Stimulated activated CD8-positive, alpha-beta memory T cell treated with anti-CD3 and anti-CD28 coated beads, Interleukin-15, amount 100 ng/mL, for 4 hours (primary cell): Measurements from ENCODE around the gene CFDP1.

Source experiments
- DNase-seq, 2 donors: peaks; one replicate each; pipeline ENCODE4 v3.0.0-alpha.2; 2020; ENCODE audit warnings: low read depth in 2 of 2

The CFDP1 gene

DNA sequence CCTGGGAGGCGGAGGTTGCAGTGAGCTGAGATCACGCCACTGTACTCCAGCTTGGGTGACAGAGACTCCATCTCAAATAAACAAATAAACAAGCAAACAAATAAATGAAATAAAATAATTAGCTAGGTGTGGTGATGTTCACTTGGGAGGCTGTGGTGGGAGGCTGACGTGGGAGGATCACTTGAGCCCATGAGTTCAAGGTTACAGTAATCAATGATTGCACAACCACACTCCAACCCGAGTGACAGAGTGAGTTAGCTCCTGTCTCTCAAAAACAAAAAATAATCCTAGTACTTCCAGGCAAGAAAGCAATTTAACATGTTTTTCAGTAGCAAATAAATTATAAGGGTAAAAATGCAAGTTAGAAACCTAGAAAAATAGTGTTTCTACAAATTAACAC, 26.4 kb downstream of the CFDP1 start:
- no peak for DNase-seq

DNA sequence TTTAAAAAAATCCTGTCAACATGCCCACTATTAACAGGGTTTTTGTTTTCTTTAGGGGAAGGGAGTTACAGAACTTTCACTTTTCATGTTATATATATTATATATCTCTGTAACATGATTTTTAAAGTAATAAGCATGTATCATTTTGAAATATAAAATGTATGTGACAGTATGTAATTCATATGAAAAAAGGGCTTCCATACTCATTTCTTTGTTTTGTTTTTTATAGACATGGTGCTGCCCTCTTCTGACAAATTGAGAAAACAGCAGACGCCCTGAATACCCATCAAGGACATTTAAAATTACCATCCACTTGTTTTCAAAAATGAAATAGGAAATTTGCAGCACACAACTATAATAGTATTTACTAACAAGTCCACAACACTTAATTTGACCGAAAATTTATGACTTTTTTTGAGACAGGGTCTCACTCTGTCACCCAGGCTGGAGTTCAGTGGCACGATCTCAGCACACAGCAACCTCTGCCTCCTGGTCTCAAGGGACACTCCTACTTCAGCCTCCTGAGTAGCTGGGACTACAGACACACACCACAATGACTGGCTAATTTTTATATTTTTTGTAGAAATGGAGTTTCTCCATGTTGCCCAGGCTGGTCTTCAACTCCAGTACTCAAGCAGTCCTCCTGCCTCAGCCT, 30.4 kb downstream of the CFDP1 start:
- DNase-seq: no peak

DNA sequence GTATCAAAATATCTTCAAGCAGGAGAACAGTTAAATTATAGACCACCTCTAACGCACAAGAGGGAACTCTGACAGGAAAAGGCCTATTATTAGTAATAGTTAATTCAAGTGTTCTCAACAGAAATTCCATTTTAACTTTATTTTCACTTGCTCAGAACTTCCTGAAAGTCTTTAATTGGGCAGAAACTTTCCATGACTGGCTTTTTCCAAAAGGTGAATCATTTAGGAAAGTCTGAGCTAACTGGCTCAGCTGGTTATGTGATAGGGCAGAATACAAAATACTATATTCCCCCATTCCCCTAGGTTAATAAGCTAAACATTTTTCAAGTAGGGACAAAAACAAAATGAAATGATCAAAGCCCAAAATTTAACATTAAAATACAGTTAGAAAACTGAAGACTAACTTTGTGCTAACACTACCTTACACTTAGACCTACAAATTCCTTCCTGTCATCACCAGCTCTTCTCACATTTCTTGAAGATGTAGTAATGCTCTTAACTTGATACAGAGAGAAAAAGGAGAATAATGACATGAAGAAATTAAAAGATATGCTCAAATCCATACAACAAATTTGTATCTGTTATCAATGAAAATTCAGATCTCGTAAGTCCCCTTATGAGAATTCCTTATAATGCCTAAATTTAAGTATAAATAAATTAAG, 31.0 kb downstream of the CFDP1 start:
- DNase-seq: no peak

DNA sequence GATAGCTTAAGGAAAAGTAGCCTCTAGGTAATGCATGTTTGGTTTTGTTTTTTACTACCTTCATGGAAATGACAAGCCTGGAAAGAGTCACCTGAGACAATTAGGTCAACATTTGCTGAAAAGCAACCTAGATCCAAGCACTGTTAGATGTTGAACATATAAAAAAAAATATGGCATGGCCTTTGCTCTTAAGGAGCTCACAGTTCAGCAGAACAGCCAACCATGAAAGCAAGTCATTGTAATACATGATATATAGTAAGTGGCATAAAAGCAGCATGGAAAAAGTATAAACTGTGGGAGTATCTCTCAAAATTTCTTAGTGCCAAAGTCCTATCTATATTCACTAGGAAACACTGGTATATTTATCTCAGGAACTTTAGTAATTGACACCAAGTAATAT, 31.6 kb downstream of the CFDP1 start:
- no peak for DNase-seq

DNA sequence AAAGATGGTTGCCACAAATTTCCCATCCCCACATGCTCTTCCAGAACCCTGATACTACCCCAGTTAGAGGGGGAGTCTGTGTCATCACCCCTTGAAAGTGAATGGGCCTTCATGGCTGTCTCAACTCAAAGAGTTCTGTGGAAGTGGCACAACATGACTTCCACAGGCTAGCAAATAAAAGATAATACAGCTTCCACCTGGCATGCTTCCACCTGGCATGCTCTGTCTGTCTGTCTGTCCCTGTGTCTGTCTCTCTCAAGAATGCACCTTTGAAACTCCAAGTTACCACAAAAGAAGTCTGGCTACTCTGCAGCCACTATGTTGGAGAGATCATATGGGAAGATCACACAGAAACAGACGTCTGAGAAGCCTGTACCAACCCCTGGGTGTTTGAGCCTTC, 35.0 kb downstream of the CFDP1 start:
- no peak for DNase-seq

DNA sequence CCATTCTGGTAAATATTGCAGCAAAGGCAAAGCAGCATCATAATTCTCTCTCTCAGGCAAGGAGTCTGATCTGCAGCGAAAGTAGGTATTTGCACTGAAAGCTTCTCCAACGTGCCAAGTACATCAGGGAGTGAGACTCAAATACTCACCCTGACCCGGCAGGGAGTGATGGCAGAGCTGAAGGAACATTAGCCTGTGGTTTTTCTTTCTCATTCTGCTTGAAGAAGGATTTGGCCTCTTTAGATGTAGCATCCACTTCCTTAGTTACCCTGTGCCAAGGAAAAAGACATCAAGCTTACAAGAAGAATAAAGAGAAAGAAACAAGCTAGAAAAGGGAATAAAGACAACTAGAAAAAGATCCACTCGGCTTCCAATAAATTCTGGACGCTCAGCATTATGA, 38.4 kb downstream of the CFDP1 start:
- no peak for DNase-seq

DNA sequence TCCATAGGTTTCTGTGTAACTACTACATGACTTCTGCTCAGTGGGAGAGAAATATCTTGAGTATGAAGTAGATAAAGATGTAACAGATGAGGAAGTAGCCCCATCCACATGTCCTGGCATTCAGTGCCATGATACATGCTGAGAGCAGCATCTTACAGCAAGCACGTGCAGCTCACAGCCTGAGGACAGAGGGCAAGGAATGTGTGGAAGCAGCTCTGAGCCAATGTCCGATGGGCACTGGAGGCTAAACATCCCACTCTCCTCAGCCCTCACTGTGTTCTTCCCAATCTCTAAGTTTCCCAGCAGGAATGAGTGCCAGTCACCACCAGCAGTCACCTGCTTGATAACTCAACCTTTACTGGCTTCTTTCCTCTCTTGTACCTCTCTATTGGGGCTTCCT, 40.4 kb downstream of the CFDP1 start:
- DNase-seq: no peak

DNA sequence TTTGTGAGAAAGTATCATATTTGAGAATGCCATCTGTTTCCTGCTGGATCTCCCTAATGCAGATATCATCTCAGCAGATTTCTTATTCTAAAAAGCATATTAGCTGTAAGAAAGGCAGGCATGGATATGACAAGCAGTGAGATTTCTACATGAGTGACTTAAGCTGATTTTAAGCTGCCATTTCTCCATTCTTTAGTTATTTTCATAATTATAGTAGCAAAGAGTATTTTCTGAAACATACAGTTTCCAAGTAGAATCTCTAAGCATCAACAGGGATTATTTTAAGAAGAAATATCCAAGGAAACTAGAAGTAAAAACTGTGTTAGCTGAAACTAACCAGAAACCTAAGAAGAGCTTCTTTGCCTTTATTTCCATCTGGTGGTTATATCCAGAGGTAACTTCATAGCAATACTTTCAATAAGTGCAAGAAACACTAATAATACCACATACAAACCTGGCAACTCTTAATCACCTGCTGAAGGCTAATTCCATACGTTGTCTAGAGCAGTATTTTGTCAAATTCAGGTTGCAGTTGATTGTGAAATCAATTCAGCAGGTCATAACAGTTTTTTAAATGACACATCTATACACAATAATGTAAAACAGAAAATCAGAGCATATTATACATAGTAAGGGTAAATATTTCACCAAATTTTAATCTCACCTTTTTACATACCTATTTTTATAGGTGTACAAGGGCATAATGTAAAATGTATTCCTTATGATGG, 42.2 kb downstream of the CFDP1 start:
- DNase-seq: no peak

DNA sequence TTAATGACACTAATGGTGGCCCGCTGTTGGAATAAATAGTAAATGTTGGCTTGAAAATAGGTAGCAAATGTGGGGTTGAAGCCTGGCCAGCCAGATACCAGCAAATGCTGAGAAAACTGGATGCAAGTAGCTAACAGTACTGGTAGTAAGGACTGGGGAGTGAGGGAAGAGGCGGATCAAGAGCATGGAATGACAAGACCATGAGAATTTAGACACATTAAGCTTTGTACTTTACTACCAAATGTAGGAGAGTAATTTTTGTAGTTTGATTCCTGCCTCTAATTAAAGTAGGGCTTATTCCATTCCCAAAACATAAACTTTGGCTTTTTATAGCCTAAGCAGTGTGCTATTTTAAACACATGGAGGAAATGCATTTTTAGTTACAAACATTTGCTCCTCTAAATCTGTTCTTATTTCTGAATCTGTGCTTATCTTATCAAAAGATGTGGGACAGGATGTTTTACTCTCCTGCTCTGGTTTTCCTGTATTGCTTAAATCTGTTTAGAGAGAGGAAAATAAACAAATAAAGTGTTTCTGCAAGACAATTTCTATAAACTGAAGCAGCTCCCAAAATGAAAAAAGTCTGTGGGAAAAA, 44.1 kb downstream of the CFDP1 start:
- DNase-seq: no peak

DNA sequence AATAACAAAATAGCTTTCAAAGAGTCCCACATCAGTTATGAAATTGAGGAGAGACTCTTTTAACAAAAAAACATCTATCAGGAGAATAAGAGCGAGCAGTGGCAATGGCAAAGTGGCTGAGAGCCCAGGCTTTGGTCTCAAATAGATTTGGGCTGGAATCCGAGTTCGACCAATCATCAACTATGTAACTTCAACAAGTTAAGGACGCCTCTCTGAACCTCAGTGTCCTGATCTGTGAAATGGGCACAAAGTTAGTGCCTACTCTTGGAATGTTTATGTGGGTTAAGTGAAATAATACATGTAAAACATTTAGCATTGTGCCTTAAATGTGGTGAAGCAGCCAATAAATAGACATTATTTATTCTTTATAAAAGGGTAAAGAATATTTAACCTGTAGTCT, 45.4 kb downstream of the CFDP1 start:
- DNase-seq: no peak

DNA sequence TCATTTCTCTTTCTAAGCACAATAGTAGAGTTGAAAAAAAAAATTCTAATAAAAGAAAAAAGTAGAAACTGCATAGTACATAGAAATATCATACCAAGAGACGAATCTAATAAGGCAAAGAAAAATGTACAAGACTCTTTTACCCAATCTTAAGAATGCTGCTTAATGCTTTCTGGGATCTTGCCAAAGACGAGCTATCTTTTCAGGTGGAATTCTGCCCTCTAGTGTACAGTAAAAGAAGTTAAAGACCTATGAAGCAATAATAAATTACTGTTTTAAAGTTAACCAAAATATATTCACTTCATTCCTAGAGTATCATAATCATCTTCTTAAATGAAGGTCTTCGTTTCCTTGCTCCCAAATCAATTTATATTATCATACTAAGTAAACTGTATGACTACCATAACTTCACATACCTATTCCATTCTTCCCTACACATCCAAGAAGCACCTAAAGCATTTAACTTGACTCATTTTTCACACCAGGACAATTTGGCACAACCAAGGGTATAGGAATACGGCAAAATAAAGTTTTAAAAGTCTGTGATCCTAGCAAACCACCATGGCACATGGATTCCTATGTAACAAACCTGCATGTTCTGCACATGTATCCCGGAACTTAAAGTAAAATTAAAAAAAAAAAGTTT, 47.7 kb downstream of the CFDP1 start:
- no peak for DNase-seq

DNA sequence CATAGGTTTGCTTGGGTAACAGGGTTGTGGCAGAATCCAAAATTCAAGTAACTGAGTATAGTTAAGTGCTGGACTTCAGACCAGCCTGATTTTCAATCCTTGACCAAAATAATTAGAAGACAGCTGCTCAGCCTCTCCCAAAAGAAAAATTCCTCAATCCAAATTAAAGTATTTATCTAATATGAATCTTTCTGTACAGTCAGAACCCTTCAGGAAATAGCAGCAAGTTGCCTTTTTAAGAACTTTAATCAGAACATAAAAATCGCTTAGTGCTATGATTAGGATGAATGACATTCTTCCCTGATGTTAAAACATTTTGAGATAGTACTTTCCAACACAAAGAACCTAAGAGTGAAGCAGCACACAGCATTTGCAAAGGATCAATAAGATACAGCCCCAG, 50.2 kb downstream of the CFDP1 start:
- DNase-seq: no peak

DNA sequence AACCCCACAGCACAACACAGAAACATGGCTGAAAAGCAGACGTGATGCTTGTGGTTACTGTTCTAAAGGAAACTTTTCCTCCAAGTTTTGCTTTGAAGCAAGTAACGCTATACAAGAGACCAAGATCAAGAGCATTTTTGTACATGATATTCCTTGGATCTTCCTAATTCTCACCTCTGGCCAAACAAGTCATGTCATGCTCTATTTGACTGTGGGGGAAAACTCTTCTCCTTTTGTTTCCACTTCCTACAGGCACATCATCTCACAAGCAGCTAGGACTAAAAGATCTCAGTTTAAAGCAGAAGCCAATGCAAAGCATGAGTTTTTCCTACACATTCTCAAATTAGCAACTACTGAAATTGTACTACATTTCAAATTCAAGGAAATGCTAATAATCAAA, 50.7 kb downstream of the CFDP1 start:
- DNase-seq: no peak

DNA sequence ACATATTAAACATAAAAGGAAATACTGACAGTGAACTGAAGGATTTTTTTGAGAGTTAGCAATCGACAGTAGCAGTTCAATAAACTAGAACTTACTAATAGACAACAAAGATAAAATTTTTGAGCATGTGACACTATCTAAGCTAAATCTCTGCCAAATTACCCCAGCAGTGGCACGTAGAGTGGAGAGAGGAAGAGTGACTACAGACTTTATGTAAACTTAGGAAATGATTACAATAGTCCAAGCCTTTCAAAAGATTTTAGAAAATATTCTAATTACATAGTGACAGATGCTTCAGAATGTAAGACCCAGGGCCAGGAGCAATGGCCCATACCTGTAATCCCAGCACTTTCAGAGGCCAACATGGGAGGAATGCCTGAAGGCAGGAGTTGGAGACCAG, 52.4 kb downstream of the CFDP1 start:
- no peak for DNase-seq

DNA sequence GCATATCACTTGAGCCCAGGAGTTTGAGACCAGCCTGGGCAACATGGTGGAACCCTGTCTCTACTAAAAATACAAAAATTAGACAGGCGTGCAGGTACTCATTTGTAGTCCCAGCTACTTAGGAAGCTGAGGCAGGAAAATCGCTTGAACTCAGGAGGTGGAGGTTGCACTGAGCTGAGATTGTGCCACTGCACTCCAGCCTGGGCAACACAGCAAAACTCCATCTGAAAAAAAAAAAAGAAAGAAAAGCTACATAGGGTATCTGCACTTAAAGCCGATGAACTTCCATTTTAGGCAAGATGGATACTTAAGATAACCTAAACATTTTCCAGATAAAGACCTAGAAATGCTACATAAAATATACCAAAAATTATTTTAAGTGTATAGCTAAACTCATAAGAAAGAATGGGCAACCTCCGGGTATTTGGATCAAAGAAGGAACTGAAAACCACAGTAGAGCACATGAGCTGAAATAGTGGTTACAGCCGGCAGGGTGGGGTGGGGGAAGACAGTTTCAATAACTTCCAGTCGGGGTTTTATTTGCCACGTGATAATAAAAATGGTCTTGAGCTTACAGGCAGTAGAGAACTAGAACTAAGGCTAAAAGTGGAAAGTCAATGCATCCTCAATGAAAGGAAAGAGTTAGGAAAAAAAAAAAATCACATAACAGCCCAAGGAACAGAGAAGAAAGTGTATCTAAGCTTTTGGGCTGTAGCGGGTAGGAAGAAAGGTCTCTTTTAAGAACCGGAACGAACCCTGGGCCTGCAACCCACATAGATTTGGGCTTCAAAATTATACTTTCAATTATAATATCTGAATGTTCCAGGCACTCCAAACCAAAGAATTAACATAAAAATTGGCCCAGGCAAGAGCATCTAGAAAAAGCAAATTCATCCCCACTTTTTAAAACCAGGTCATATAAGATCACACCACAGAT, 53.1 kb downstream of the CFDP1 start:
- peak in 1 of 2 donors; percentile 10 for DNase-seq

DNA sequence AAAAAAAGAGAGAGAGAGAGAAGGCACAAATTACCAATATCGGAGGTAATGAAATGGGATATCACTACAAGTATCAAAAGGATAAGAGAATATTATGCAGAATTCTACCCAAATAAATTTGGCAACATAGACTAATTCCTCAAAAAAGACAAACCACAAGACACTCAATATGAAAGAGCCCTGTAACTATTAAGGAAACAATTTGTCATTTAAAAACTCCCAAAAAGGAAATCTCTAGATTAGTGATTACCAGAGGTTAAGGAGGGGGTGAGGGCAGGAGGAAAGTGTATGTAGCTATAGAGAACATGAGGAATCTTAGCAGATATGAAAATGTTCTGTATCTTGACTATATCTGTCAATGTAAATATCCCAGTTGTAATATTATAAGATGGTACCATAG, 54.0 kb downstream of the CFDP1 start:
- no peak for DNase-seq

DNA sequence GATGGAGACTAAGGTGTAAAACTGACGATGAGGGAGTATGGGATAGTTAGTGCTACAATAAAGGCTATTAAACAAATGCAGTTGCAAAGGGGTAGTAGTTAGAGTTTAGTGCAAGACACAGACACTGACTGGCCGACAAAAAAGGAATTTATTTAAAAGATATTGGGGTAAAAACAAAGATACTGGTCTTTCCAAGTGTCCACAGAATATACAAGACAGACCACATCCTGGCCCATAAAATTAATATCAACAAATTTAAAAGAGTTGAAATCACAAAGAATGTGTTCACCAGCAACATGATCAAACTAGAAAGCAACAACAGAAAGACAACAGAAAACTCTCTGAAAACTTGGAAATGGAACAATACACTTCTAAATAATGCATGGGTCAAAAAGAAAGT, 54.7 kb downstream of the CFDP1 start:
- DNase-seq: no peak

DNA sequence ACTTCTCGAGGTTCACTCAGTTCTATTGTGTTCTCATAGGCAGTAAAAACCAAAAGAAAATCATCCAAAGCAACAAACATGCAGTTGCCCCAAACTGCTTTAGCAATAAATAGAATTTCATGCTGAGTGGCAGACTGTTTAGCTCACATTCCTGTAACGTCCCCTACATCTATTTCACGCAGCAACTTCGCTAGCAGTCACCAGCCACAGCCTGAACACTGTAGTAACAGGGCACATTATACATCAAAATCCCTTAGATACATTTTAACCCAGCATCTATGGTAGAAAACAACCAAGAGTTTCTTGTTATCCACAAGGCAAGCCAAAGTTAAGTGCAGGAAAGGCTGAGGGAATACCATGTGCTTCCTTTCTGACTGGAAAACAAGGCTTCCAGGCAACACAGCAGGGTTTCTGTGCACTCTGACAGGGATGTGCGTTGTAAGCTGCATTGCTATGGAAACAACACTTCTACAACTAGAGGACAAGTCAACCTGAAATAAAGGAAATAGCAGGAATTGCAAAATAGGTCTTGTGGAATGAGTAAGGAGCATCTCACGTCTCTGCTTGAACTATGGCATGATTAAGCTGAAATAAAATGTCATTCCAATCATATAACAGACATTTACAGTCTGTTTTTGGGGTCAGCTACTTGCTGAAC, 55.4 kb downstream of the CFDP1 start:
- no peak for DNase-seq

DNA sequence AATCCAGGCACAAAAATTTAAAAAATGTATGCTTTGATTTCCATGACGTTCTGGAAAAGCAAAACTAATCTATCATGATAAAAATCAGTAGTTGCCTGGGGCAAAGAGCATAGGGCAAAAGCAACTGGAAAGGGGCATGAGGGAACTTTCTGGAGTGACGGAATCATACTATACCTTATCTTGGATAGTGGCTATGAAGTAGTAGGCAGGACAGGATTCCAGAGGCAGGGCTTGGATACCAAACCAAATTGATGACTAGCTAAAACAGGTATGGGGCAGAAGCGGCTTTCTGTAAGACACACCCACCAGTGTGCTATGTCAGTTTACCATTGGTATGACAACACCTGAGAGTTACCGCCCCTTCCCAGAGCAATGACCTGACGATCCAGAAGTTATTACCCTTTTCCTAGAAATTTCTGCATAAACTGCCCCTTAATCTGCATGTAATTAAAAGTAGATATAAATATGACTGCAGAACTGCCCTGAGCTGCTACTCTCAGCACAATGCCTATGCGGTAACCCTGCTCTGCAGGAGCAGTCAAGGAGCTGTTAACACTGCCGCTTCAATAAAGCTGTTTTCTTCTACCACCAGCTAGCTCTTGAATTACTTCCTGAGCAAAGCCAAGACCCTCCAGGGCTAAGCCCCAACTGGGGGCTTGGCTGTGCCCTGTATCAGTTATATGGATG, 56.7 kb downstream of the CFDP1 start:
- DNase-seq: no peak

DNA sequence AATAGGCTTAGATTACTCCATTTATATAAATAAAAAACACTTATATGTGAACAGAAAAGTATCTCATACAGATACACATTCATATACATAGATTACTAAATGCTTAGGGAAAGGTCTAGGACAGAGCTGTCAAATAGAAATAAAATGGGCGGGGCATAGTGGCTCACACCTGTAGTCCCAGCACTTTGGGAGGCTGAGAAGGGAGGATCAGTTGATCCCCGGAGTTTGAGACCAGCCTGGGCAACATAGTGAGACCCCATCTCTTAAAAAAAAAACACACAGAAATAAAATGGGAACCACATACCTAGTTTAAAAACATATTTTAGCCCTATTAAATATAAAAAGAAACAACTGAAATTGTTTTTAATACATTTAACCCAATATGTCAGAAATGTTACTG, 58.9 kb downstream of the CFDP1 start:
- no peak for DNase-seq
